GM13977 (cell line): ENCODE data around the gene MIB1.
"Not testable (repeated sequence)": the region's sequence is repeated elsewhere in the genome, so short reads cannot be mapped to it uniquely, and the experiment has no call there.

ENCODE experiments used
- DNase-seq: peaks from one replicate; pipeline ENCODE4 v3.0.0; 2012; ENCODE audit warnings: low spot score
- in situ Hi-C: fragments of 300-500 bp; cut with MboI; formaldehyde crosslinking; loops from one replicate; pipeline ENCODE4 v1.12.0; 2022; ENCODE audit warnings: low sequenced_read_pairs, low pct_unique_long_range_greater_than_20kb, mixed read lengths, inconsistent platforms; ENCODE audit not compliant: unreplicated experiment
- TF ChIP-seq, protein P1 (sequence below): IDR thresholded peaks from 2 replicates; pipeline ENCODE4 v1.5.1; 2012; ENCODE audit warnings: mild to moderate bottlenecking, control low read depth; ENCODE audit not compliant: insufficient read depth; ENCODE audit errors: extremely low read depth, missing control alignments

MIB1 gene

DNA sequence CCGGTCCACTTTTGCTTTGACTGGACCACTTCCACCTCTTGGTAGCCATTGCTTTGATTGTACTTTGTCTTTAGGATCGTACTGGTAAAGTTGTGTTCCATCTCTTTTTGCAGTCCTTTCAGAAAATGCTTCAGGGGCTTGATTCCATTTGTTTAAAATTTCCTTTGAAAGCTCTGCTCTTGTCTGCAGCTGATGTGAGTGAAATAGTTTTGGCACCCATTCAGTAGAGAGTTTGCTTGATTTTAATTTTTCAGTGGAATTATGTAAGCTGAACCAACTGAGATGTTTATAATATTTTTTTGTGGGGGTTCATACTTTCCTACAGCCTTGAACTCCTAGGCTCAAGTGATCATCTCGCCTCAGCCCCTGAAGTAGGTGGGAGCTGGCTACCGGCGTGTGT, 7.6 kb upstream of the MIB1 start:
- no peak for DNase-seq
- TF ChIP-seq, protein P1, sequence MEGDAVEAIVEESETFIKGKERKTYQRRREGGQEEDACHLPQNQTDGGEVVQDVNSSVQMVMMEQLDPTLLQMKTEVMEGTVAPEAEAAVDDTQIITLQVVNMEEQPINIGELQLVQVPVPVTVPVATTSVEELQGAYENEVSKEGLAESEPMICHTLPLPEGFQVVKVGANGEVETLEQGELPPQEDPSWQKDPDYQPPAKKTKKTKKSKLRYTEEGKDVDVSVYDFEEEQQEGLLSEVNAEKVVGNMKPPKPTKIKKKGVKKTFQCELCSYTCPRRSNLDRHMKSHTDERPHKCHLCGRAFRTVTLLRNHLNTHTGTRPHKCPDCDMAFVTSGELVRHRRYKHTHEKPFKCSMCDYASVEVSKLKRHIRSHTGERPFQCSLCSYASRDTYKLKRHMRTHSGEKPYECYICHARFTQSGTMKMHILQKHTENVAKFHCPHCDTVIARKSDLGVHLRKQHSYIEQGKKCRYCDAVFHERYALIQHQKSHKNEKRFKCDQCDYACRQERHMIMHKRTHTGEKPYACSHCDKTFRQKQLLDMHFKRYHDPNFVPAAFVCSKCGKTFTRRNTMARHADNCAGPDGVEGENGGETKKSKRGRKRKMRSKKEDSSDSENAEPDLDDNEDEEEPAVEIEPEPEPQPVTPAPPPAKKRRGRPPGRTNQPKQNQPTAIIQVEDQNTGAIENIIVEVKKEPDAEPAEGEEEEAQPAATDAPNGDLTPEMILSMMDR: no peak
- in situ Hi-C loops: no loop called here

- in situ Hi-C loops: no loop called here
- TF ChIP-seq, protein P1: no peak
- DNase-seq: no peak
Observed at GRCh38 chr18:21735452-21736015, 5.1 kb upstream of the MIB1 start.

- DNase-seq, in situ Hi-C loops: not testable (repeated sequence)
Observed at GRCh38 chr18:21736926-21737325, 3.7 kb upstream of the MIB1 start.

GRCh38 chr18:21739604-21740537, 721 bp upstream of the MIB1 start:
- in situ Hi-C loops: no loop called here

DNA sequence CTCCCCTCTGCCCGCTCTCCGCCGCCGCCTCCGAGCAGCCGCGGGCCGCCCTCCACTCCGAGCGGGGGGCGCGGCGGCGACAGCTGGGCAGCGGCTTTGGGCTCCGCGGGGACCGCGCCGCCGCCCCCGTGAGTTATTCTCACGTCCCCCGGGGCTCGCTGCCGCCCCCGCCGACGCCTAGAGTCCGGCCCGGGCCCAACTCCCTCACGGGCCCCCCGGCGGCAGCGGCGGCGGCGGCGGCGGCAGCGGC, 645 bp downstream of the MIB1 start:
- DNase-seq: no peak
- in situ Hi-C loops: no loop called here
- TF ChIP-seq, protein P1: no peak

More at GRCh38 chr18:21739604-21740537, 721 bp upstream of the MIB1 start:
- DNase-seq: no peak
- TF ChIP-seq, protein P1: no peak

- DNase-seq: peak; percentile 36
- in situ Hi-C loops: no loop called here
Observed at GRCh38 chr18:21741562-21742314, 1.1 kb downstream of the MIB1 start.

More at GRCh38 chr18:21741562-21742314, 1.1 kb downstream of the MIB1 start:
- TF ChIP-seq, protein P1: no peak
